Measurements from ENCODE around the gene LPCAT1. TPM values are rescaled to one million over a fixed set of nuclear protein-coding genes. Genes with fewer than 3 reads are reported as not detected.

The LPCAT1 gene
- total and polyA plus RNA-seq, 3 donors from 2014 or later, result 21.1 to 27.1 (median 23.9) TPM

GRCh38 chr5:1497795-1498622 is 25.8 kb downstream of the LPCAT1 start:
- Histone ChIP-seq H3K36me3 (ENCODE audit: low read depth, missing control alignments) (no peaks in the 10 kb centered on the region), H3K27ac (no peak overlapping the region), H3K27me3 (no peaks in the 10 kb centered on the region), H3K4me1 (no peaks in the 10 kb centered on the region), H3K4me3 (no peak overlapping the region), H3K9me3 (no peaks in the 10 kb centered on the region)
- TF ChIP-seq CTCF (IDR thresholded peaks at IDR 0.05) (no peak), POLR2A (IDR thresholded peaks at IDR 0.05) (no peak)
- DNase-seq, result no peak
- WGBS, 2 donors, result 84 to 85% methylated on average over 18 of the region's 18 CpGs
- intact Hi-C loops (cut with DNase I; ENCODE audit: low total_unique reads), result no loop called here

GRCh38 chr5:1497242-1497777 is 26.4 kb downstream of the LPCAT1 start:
- TF ChIP-seq CTCF (IDR thresholded peaks at IDR 0.05), result no peak
- no peak for TF ChIP-seq POLR2A (IDR thresholded peaks at IDR 0.05)
- 62 to 83% methylated on average over 7 to 14 of the region's 14 CpGs for WGBS, 2 donors
- H3K4me1 ChIP-seq, result no peaks in the 10 kb centered on the region
- no peaks in the 10 kb centered on the region for H3K9me3 ChIP-seq
- no peak for DNase-seq
- H3K27me3 ChIP-seq, result no peaks in the 10 kb centered on the region
- intact Hi-C loops (cut with DNase I; ENCODE audit: low total_unique reads), result no loop called here
- no peak overlapping the region for H3K4me3 ChIP-seq
- no peak overlapping the region for H3K27ac ChIP-seq
- H3K36me3 ChIP-seq (ENCODE audit: low read depth, missing control alignments), result no peaks in the 10 kb centered on the region

DNA sequence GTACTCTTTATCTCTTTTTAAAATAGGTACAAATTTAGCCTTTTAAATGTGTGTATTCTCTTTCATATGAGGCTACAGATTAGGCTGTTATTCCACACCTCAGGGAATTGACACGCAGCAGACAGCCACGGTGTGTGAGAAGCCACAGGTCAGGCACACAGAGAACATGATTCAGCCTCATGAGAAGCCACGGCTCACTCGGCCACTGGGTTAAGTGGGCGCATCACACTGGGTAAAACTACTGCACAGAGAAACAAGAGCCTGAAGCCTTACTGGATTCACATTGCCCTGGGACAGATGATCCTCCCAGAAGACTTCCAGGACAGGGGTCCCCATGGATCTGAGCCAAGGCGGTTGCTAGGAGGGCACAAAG is 28.2 kb downstream of the LPCAT1 start:
- 72 to 78% methylated on average over 5 to 6 of the region's 6 CpGs for WGBS, 2 donors
- Histone ChIP-seq H3K4me1 (no peaks in the 10 kb centered on the region), H3K27ac (no peak overlapping the region), H3K36me3 (ENCODE audit: low read depth, missing control alignments) (no peaks in the 10 kb centered on the region), H3K4me3 (no peak overlapping the region), H3K9me3 (no peaks in the 10 kb centered on the region), H3K27me3 (no peaks in the 10 kb centered on the region)
- intact Hi-C loops (cut with DNase I; ENCODE audit: low total_unique reads), result no loop called here
- TF ChIP-seq CTCF (IDR thresholded peaks at IDR 0.05), result no peak
- TF ChIP-seq POLR2A (IDR thresholded peaks at IDR 0.05), result no peak
- DNase-seq, result no peak

GRCh38 chr5:1494780-1495524 is 28.8 kb downstream of the LPCAT1 start:
- H3K4me1 ChIP-seq, result no peaks in the 10 kb centered on the region
- H3K9me3 ChIP-seq, result no peaks in the 10 kb centered on the region
- 96 to 97% methylated on average over 40 to 50 of the region's 50 CpGs for WGBS, 2 donors
- H3K36me3 ChIP-seq (ENCODE audit: low read depth, missing control alignments), result no peaks in the 10 kb centered on the region
- no peak for DNase-seq
- H3K27me3 ChIP-seq, result no peaks in the 10 kb centered on the region
- TF ChIP-seq CTCF (IDR thresholded peaks at IDR 0.05) (no peak), POLR2A (IDR thresholded peaks at IDR 0.05) (no peak)
- no peak overlapping the region for H3K27ac ChIP-seq
- intact Hi-C loops (cut with DNase I; ENCODE audit: low total_unique reads), result no loop called here
- H3K4me3 ChIP-seq, result no peak overlapping the region

Data from testis (tissue), 3 donors.